Nephron (organoid): ENCODE results near the gene CADPS.

ENCODE experiments used
- H3K27ac Mint-ChIP-seq, 3 experiments: 2 replicates each; pipeline ENCODE4 v1.8.0; 2020; ENCODE audit warnings: mixed read lengths in 3 of 3, mild to moderate bottlenecking in 2 of 3, moderate library complexity in 1 of 3
- H3K27me3 Mint-ChIP-seq: 2 replicates; pipeline ENCODE4 v1.8.0; 2021; ENCODE audit warnings: low read depth, mild to moderate bottlenecking, moderate library complexity, mixed read lengths
- H3K36me3 Mint-ChIP-seq: 2 replicates; pipeline ENCODE4 v1.8.0; 2020; ENCODE audit warnings: low read depth, mixed read lengths
- H3K4me1 Mint-ChIP-seq: 2 replicates; pipeline ENCODE4 v1.8.0; 2020; ENCODE audit warnings: mixed read lengths
- H3K4me3 Mint-ChIP-seq, 3 experiments: 2 replicates each; pipeline ENCODE4 v1.8.0; 2020; ENCODE audit warnings: mild to moderate bottlenecking in 3 of 3, mixed read lengths in 3 of 3, moderate library complexity in 2 of 3
- H3K9me3 Mint-ChIP-seq: 2 replicates; pipeline ENCODE4 v1.8.0; 2020; ENCODE audit warnings: mixed read lengths
- CTCF ChIP-seq, 3 experiments: fragments of 200-600 bp; sonication (generic); IDR thresholded peaks; one replicate each; pipeline ENCODE4 v1.5.0; 2021; ENCODE audit warnings: antibody characterized with exemption in 3 of 3; ENCODE audit not compliant: unreplicated experiment in 3 of 3

CADPS gene

GRCh38 chr3:62705721-62706120 lies 169.5 kb downstream of the CADPS start:
- Mint-ChIP-seq H3K27ac (no peak overlapping the region), H3K9me3 (no peaks in the 10 kb centered on the region), H3K4me3 (no peak overlapping the region), H3K4me1 (peaks cover 27% of the 10 kb centered on the region), H3K36me3 (no peaks in the 10 kb centered on the region), H3K27me3 (no peaks in the 10 kb centered on the region)
- TF ChIP-seq CTCF (IDR thresholded peaks at IDR 0.05; ENCODE audit: unreplicated experiment in 3 of 3), result no peak

GRCh38 chr3:62703451-62704167 lies 171.6 kb downstream of the CADPS start:
- no peak overlapping the region for H3K4me3 Mint-ChIP-seq
- no peaks in the 10 kb centered on the region for H3K36me3 Mint-ChIP-seq
- no peak for TF ChIP-seq CTCF (IDR thresholded peaks at IDR 0.05; ENCODE audit: unreplicated experiment in 3 of 3)
- no peaks in the 10 kb centered on the region for H3K9me3 Mint-ChIP-seq
- peaks cover 19% of the 10 kb centered on the region for H3K4me1 Mint-ChIP-seq
- no peaks in the 10 kb centered on the region for H3K27me3 Mint-ChIP-seq
- H3K27ac Mint-ChIP-seq, result no peak overlapping the region

GRCh38 chr3:62700357-62700756 lies 174.9 kb downstream of the CADPS start:
- no peak for TF ChIP-seq CTCF (IDR thresholded peaks at IDR 0.05; ENCODE audit: unreplicated experiment in 3 of 3)
- H3K4me3 Mint-ChIP-seq, result no peak overlapping the region
- peaks cover 7% of the 10 kb centered on the region for H3K4me1 Mint-ChIP-seq
- H3K27me3 Mint-ChIP-seq, result peaks cover 5% of the 10 kb centered on the region
- H3K27ac Mint-ChIP-seq, result no peak overlapping the region
- no peaks in the 10 kb centered on the region for H3K36me3 Mint-ChIP-seq
- H3K9me3 Mint-ChIP-seq, result no peaks in the 10 kb centered on the region

GRCh38 chr3:62699728-62700127 lies 175.5 kb downstream of the CADPS start:
- Mint-ChIP-seq H3K4me3 (no peak overlapping the region), H3K36me3 (no peaks in the 10 kb centered on the region), H3K4me1 (peaks cover 7% of the 10 kb centered on the region), H3K27me3 (peaks cover 5% of the 10 kb centered on the region), H3K27ac (no peak overlapping the region), H3K9me3 (no peaks in the 10 kb centered on the region)
- no peak for TF ChIP-seq CTCF (IDR thresholded peaks at IDR 0.05; ENCODE audit: unreplicated experiment in 3 of 3)

- H3K27me3 Mint-ChIP-seq, result peaks cover 5% of the 10 kb centered on the region
- H3K27ac Mint-ChIP-seq, result no peak overlapping the region
These were observed 179.2 kb downstream of the CADPS start for GRCh38 chr3:62696011-62696410.

More at GRCh38 chr3:62696011-62696410, 179.2 kb downstream of the CADPS start:
- TF ChIP-seq CTCF (IDR thresholded peaks at IDR 0.05; ENCODE audit: unreplicated experiment in 3 of 3), result no peak
- H3K4me1 Mint-ChIP-seq, result no peaks in the 10 kb centered on the region
- H3K36me3 Mint-ChIP-seq, result no peaks in the 10 kb centered on the region
- H3K9me3 Mint-ChIP-seq, result no peaks in the 10 kb centered on the region
- H3K4me3 Mint-ChIP-seq, result no peak overlapping the region
